DND-41 (cell line): ENCODE data around the gene CFAP61.

ENCODE experiments used
- ATAC-seq: fragments of 200-7000 bp; cut with Tn5 transposase; 3 replicates; pipeline ENCODE4 v1.9.1; 2021; ENCODE audit warnings: low read depth; ENCODE audit not compliant: insufficient read depth
- DNase-seq: peaks from one replicate; pipeline ENCODE4 v3.0.0-alpha.2; 2020
- H2AFZ ChIP-seq: 2 replicates; pipeline ENCODE4 v1.6.0; 2012; ENCODE audit warnings: low read depth, low read length
- H3K27ac ChIP-seq: 2 replicates; pipeline ENCODE4 v1.5.1; 2012; ENCODE audit warnings: low read length, inconsistent platforms
- H3K27me3 ChIP-seq: fragments of 200-600 bp; sonication (generic); 2 replicates; pipeline ENCODE4 v1.6.0; 2012; ENCODE audit warnings: low read length, mild to moderate bottlenecking, inconsistent platforms; ENCODE audit not compliant: insufficient read depth, poor library complexity
- H3K36me3 ChIP-seq: 2 replicates; pipeline ENCODE4 v1.5.1; 2012; ENCODE audit warnings: low read length, inconsistent platforms; ENCODE audit not compliant: insufficient read depth
- H3K4me1 ChIP-seq: 2 replicates; pipeline ENCODE4 v1.5.1; 2012; ENCODE audit warnings: mild to moderate bottlenecking, low read length; ENCODE audit not compliant: insufficient read depth
- H3K4me2 ChIP-seq: 2 replicates; pipeline ENCODE4 v1.6.0; 2012; ENCODE audit warnings: mild to moderate bottlenecking, moderate library complexity, low read length, inconsistent platforms; ENCODE audit not compliant: insufficient read depth
- H3K4me3 ChIP-seq, 2 experiments: fragments of 200-600 bp in 1 of 2; shearing (Covaris generic) in 1 of 2; 2 replicates each; pipeline ENCODE4 v1.5.1; 2012 to 2016; ENCODE audit warnings: inconsistent platforms in 2 of 2, low read length in 2 of 2, mild to moderate bottlenecking in 2 of 2, low read depth in 1 of 2, moderate library complexity in 1 of 2
- H3K79me2 ChIP-seq: 2 replicates; pipeline ENCODE4 v1.6.0; 2012; ENCODE audit warnings: low read length, inconsistent platforms; ENCODE audit not compliant: insufficient read depth
- H3K9ac ChIP-seq: 2 replicates; pipeline ENCODE4 v1.6.0; 2012; ENCODE audit warnings: low read depth, mild to moderate bottlenecking, inconsistent platforms, low read length, moderate library complexity
- H3K9me3 ChIP-seq: 2 replicates; pipeline ENCODE4 v1.5.1; 2012; ENCODE audit warnings: low read length, moderate library complexity, mild to moderate bottlenecking, inconsistent platforms; ENCODE audit not compliant: insufficient read depth, severe bottlenecking
- H4K20me1 ChIP-seq: 2 replicates; pipeline ENCODE4 v1.6.0; 2012; ENCODE audit warnings: low read length; ENCODE audit not compliant: insufficient read depth
- EZH2 ChIP-seq: IDR thresholded peaks from 3 replicates; pipeline ENCODE4 v1.6.1; 2012; ENCODE audit warnings: borderline replicate concordance, low read depth, mild to moderate bottlenecking, moderate library complexity, low read length, inconsistent platforms; ENCODE audit not compliant: severe bottlenecking
- TF ChIP-seq, protein P1 (sequence below): IDR thresholded peaks from 2 replicates; pipeline ENCODE4 v1.5.1; 2012; ENCODE audit warnings: borderline replicate concordance, low read length, moderate library complexity, mild to moderate bottlenecking; ENCODE audit not compliant: poor library complexity, severe bottlenecking; ENCODE audit errors: extremely low read depth

Gene CFAP61

DNA sequence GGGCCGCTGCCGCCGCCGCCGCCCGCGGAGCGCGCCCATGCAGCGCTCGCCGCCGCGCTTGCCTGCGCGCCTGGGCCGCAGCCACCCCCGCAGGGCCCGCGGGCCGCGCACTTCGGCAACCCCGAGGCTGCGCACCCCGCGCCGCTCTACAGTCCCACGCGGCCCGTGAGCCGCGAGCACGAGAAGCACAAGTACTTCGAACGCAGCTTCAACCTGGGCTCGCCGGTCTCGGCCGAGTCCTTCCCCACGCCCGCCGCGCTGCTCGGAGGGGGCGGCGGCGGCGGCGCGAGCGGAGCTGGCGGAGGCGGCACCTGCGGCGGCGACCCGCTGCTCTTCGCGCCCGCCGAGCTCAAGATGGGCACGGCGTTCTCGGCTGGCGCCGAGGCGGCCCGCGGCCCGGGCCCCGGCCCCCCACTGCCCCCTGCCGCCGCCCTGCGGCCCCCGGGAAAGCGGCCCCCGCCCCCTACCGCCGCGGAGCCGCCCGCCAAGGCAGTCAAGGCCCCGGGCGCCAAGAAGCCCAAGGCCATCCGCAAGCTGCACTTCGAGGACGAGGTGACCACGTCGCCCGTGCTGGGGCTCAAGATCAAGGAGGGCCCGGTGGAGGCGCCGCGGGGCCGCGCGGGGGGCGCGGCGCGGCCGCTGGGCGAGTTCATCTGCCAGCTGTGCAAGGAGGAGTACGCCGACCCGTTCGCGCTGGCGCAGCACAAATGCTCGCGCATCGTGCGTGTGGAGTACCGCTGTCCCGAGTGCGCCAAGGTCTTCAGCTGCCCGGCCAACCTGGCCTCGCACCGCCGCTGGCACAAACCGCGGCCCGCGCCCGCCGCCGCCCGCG, 316.3 kb downstream of the CFAP61 start:
- TF ChIP-seq EZH2, result no peak
- TF ChIP-seq, protein P1, sequence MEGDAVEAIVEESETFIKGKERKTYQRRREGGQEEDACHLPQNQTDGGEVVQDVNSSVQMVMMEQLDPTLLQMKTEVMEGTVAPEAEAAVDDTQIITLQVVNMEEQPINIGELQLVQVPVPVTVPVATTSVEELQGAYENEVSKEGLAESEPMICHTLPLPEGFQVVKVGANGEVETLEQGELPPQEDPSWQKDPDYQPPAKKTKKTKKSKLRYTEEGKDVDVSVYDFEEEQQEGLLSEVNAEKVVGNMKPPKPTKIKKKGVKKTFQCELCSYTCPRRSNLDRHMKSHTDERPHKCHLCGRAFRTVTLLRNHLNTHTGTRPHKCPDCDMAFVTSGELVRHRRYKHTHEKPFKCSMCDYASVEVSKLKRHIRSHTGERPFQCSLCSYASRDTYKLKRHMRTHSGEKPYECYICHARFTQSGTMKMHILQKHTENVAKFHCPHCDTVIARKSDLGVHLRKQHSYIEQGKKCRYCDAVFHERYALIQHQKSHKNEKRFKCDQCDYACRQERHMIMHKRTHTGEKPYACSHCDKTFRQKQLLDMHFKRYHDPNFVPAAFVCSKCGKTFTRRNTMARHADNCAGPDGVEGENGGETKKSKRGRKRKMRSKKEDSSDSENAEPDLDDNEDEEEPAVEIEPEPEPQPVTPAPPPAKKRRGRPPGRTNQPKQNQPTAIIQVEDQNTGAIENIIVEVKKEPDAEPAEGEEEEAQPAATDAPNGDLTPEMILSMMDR, result no peak
- DNase-seq, result no peak

DNA sequence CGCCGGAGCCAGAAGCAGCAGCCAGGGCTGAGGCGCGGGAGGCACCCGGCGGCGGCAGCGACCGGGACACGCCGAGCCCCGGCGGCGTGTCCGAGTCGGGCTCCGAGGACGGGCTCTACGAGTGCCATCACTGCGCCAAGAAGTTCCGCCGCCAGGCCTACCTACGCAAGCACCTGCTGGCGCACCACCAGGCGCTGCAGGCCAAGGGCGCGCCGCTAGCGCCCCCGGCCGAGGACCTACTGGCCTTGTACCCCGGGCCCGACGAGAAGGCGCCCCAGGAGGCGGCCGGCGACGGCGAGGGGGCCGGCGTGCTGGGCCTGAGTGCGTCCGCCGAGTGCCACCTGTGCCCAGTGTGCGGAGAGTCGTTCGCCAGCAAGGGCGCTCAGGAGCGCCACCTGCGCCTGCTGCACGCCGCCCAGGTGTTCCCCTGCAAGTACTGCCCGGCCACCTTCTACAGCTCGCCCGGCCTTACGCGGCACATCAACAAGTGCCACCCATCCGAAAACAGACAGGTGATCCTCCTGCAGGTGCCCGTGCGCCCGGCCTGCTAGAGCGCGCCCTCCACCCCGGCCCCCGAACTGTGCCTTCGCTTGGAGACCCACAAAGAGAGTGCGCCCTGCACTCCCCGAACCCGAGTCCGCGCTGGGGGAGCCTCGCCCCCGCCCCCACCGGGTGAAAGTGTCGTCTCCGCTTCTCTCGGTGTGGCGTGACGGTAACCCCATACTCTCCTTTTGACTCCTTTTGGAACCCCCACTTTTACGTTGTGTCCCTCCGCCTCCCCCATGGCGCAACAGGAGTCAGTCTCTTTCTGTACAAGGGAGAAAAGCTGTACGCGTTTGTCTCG, 317.1 kb downstream of the CFAP61 start:
- H3K36me3 ChIP-seq, result no peaks in the 10 kb centered on the region
- no peaks in the 10 kb centered on the region for H3K79me2 ChIP-seq
- no peak overlapping the region for H3K9ac ChIP-seq
- H3K4me3 ChIP-seq, result no peak overlapping the region
- no peak overlapping the region for H3K27ac ChIP-seq
- no peak for TF ChIP-seq EZH2
- TF ChIP-seq, protein P1, result no peak
- no peaks in the 10 kb centered on the region for H3K4me1 ChIP-seq
- no peak overlapping the region for H2AFZ ChIP-seq
- no peaks in the 10 kb centered on the region for H4K20me1 ChIP-seq
- ATAC-seq (no peak), DNase-seq (no peak)
- H3K27me3 ChIP-seq, result peaks cover 12% of the 10 kb centered on the region
- no peak overlapping the region for H3K4me2 ChIP-seq
- H3K9me3 ChIP-seq, result peaks cover 3% of the 10 kb centered on the region

More for the DNA sequence above, 316.3 kb downstream of the CFAP61 start:
- peaks cover 10% of the 10 kb centered on the region for H3K27me3 ChIP-seq
- H3K9ac ChIP-seq, result no peak overlapping the region
- ATAC-seq, result no peak
- no peak overlapping the region for H3K4me2 ChIP-seq
- H3K79me2 ChIP-seq, result no peaks in the 10 kb centered on the region
- H3K4me3 ChIP-seq, result no peak overlapping the region
- H3K9me3 ChIP-seq, result peaks cover 3% of the 10 kb centered on the region
- H3K36me3 ChIP-seq, result no peaks in the 10 kb centered on the region
- no peak overlapping the region for H2AFZ ChIP-seq
- no peaks in the 10 kb centered on the region for H3K4me1 ChIP-seq
- H3K27ac ChIP-seq, result no peak overlapping the region
- H4K20me1 ChIP-seq, result no peaks in the 10 kb centered on the region

DNA sequence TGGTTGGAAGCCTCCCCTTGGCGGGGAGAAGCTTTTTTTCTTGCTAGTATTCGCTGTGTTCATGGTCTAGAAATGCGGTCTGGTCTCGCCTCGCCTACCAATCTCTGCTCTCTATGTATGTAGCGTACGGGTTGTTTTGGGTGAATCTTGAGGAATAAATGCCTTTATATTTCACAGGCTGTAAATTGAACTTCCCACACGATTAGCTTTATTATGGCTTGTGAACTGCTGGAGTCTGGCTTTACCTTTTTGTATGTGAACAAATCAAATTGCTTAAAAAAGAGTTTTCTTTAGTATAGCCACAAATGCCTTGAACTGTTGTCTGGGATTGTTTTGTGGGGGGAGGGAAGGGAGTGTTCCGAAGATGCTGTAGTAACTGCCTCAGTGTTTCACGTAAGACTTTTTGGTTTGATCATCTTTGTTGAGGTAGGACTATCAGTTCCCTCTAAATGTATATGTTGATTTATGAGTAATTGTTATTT, 317.8 kb downstream of the CFAP61 start:
- no peak for ATAC-seq
- Histone ChIP-seq H3K4me3 (no peak overlapping the region), H3K9ac (no peak overlapping the region), H3K9me3 (peaks cover 3% of the 10 kb centered on the region), H2AFZ (no peak overlapping the region), H3K4me2 (no peak overlapping the region), H3K27ac (no peak overlapping the region), H3K79me2 (no peaks in the 10 kb centered on the region), H3K27me3 (peaks cover 16% of the 10 kb centered on the region), H3K36me3 (no peaks in the 10 kb centered on the region), H4K20me1 (no peaks in the 10 kb centered on the region), H3K4me1 (no peaks in the 10 kb centered on the region)
- no peak for DNase-seq
- no peak for TF ChIP-seq EZH2
- TF ChIP-seq, protein P1, result no peak
